SKM-1 treated with dmso at 0.1 percent for 144 hours (cell line): ENCODE measurements around the gene PSMD1.
A peak's percentile ranks its signal among the peaks of the same experiment; 100 is the strongest.
"Not testable (repeated sequence)": the region's sequence is repeated elsewhere in the genome, so short reads cannot be mapped to it uniquely, and the experiment has no call there.

Experiments
- DNase-seq: peaks from one replicate; lab custom pipeline; 2025; ENCODE audit not compliant: unreplicated experiment; lab: John Stamatoyannopoulos, UW

Gene PSMD1

GRCh38 chr2:231056453-231057416 is at the start of gene PSMD1:
TSS of gene PSMD1 (plus strand) at chr2:231056867. CDS start at chr2:231057026, 159 bp downstream.
- peak; percentile 92 for DNase-seq

GRCh38 chr2:231007286-231008098 is 49.2 kb upstream of the PSMD1 start:
- no peak for DNase-seq

GRCh38 chr2:231008131-231008530 is 48.5 kb upstream of the PSMD1 start:
- DNase-seq: no peak

- DNase-seq: no peak
These were observed 47.3 kb upstream of the PSMD1 start for GRCh38 chr2:231009236-231009919.

GRCh38 chr2:231010201-231010730 is 46.4 kb upstream of the PSMD1 start:
- DNase-seq: no peak

GRCh38 chr2:231011526-231011925 is 45.1 kb upstream of the PSMD1 start:
- no peak for DNase-seq

GRCh38 chr2:231012463-231012862 is 44.2 kb upstream of the PSMD1 start:
- DNase-seq: no peak

GRCh38 chr2:231013820-231014219 is 42.8 kb upstream of the PSMD1 start:
- no peak for DNase-seq

GRCh38 chr2:231015478-231015877 is 41.2 kb upstream of the PSMD1 start:
- DNase-seq: no peak

GRCh38 chr2:231015926-231016325 is 40.7 kb upstream of the PSMD1 start:
- DNase-seq: no peak

GRCh38 chr2:231016566-231017230 is 40.0 kb upstream of the PSMD1 start:
- no peak for DNase-seq

- DNase-seq: no peak
These were observed 39.5 kb upstream of the PSMD1 start for GRCh38 chr2:231017231-231017598.

- no peak for DNase-seq
These were observed 38.5 kb upstream of the PSMD1 start for GRCh38 chr2:231018184-231018583.

- not testable (repeated sequence) for DNase-seq
These were observed 31.6 kb upstream of the PSMD1 start for GRCh38 chr2:231025059-231025458.

GRCh38 chr2:231028889-231029288 is 27.8 kb upstream of the PSMD1 start:
- no peak for DNase-seq

GRCh38 chr2:231029563-231029962 is 27.1 kb upstream of the PSMD1 start:
- DNase-seq: no peak

GRCh38 chr2:231030725-231031124 is 25.9 kb upstream of the PSMD1 start:
- no peak for DNase-seq

- no peak for DNase-seq
These were observed 24.0 kb upstream of the PSMD1 start for GRCh38 chr2:231032575-231033140.

- no peak for DNase-seq
These were observed 23.2 kb upstream of the PSMD1 start for GRCh38 chr2:231033147-231034132.
